Frontal cortex (tissue), 4 donors: Measurements from ENCODE around the gene FRMPD1. TPM values are rescaled to one million over a fixed set of nuclear protein-coding genes. Genes with fewer than 3 reads are reported as not detected.
A peak's percentile ranks its signal among the peaks of the same experiment; 100 is the strongest.

Experiments used
- DNase-seq, 2 donors: peaks; one replicate each; pipeline ENCODE4 v3.0.0; 2012; ENCODE audit warnings: low spot score in 2 of 2
- FAIRE-seq: peaks from 2 replicates; lab custom pipeline; 2012; peaks lifted over from hg19 to GRCh38; lab: Jason Lieb, UNC
- total RNA-seq: library from RNA; depleted of rRNA; stranded (reverse); fragments of >200 nt; gene quantifications from one replicate; pipeline ENCODE4 v1.2.3, GENCODE V29; 2014
- donor health status: control.
- donor health status: control.
- donor health status: control.

FRMPD1 gene
- total RNA-seq, 1 donor from 2014 or later: 0.41 TPM

GRCh38 chr9:37668116-37668601, 17.4 kb downstream of the FRMPD1 start:
- DNase-seq (no peak), FAIRE-seq (no peak)

GRCh38 chr9:37669232-37669631, 18.5 kb downstream of the FRMPD1 start:
- no peak for DNase-seq
- FAIRE-seq: no peak

- no peak for DNase-seq
Measured at GRCh38 chr9:37675661-37676060, 24.9 kb downstream of the FRMPD1 start.

GRCh38 chr9:37676411-37676830, 25.7 kb downstream of the FRMPD1 start:
- peak; percentile 27 to 42 for DNase-seq
- no peak for FAIRE-seq

More at GRCh38 chr9:37675661-37676060, 24.9 kb downstream of the FRMPD1 start:
- FAIRE-seq: no peak

GRCh38 chr9:37677435-37677834, 26.7 kb downstream of the FRMPD1 start:
- DNase-seq (no peak), FAIRE-seq (no peak)

- no peak for FAIRE-seq
- DNase-seq: no peak
Measured at GRCh38 chr9:37678789-37679273, 28.1 kb downstream of the FRMPD1 start.

GRCh38 chr9:37679649-37680402, 29.1 kb downstream of the FRMPD1 start:
- FAIRE-seq (no peak), DNase-seq (no peak)

GRCh38 chr9:37682951-37683350, 32.2 kb downstream of the FRMPD1 start:
- no peak for DNase-seq
- FAIRE-seq: no peak

- no peak for FAIRE-seq
- no peak for DNase-seq
Measured at GRCh38 chr9:37683531-37684371, 33.0 kb downstream of the FRMPD1 start.

- no peak for DNase-seq
- FAIRE-seq: no peak
Measured at GRCh38 chr9:37692622-37693221, 42.0 kb downstream of the FRMPD1 start.

- no peak for DNase-seq
- no peak for FAIRE-seq
Measured at GRCh38 chr9:37693260-37693659, 42.5 kb downstream of the FRMPD1 start.

GRCh38 chr9:37694355-37694754, 43.6 kb downstream of the FRMPD1 start:
- no peak for DNase-seq
- no peak for FAIRE-seq

GRCh38 chr9:37696528-37696927, 45.8 kb downstream of the FRMPD1 start:
- DNase-seq (no peak), FAIRE-seq (no peak)

- FAIRE-seq: no peak
Measured at GRCh38 chr9:37700131-37700530, 49.4 kb downstream of the FRMPD1 start.

GRCh38 chr9:37700900-37701299, 50.1 kb downstream of the FRMPD1 start:
- FAIRE-seq (no peak), DNase-seq (no peak)

More at GRCh38 chr9:37700131-37700530, 49.4 kb downstream of the FRMPD1 start:
- DNase-seq: no peak

- DNase-seq (no peak), FAIRE-seq (no peak)
Measured at GRCh38 chr9:37705787-37706186, 55.0 kb downstream of the FRMPD1 start.

GRCh38 chr9:37706290-37706689, 55.5 kb downstream of the FRMPD1 start:
- no peak for DNase-seq
- FAIRE-seq: no peak

- no peak for FAIRE-seq
- no peak for DNase-seq
Measured at GRCh38 chr9:37707748-37708147, 57.0 kb downstream of the FRMPD1 start.

- no peak for FAIRE-seq
- no peak for DNase-seq
Measured at GRCh38 chr9:37710046-37710445, 59.3 kb downstream of the FRMPD1 start.

GRCh38 chr9:37715260-37715659, 64.5 kb downstream of the FRMPD1 start:
- no peak for DNase-seq
- no peak for FAIRE-seq
